Panc1 (cell line): ENCODE results near the gene GPA33. TPM values are rescaled to one million over a fixed set of nuclear protein-coding genes. Genes with fewer than 3 reads are reported as not detected.

Experiments
- ATAC-seq: fragments of 200-7000 bp; cut with Tn5 transposase; 2 replicates; pipeline ENCODE4 v1.9.1; 2020; ENCODE audit warnings: mild to moderate bottlenecking, moderate library complexity
- BruUV-seq: library from RNA; stranded (reverse); fragments of 400-500 nt; replicated peaks from 2 replicates; lab custom pipeline; 2021; lab: Mats Ljungman, UMichigan
- CTCF ChIA-PET: fragments of 300-600 bp; sonication (Branson Sonifier 250); formaldehyde crosslinking; loops from one replicate; lab custom pipeline; 2022; ENCODE audit warnings: antibody characterized with exemption; lab: Charles Lee
- POLR2A ChIA-PET: fragments of 300-600 bp; sonication (Branson Sonifier 250); formaldehyde crosslinking; loops from one replicate; lab custom pipeline; 2022; ENCODE audit warnings: antibody characterized with exemption; lab: Charles Lee
- DNase-seq: peaks from one replicate; pipeline ENCODE4 v3.0.0-alpha.2; 2010; ENCODE audit warnings: low read depth, low spot score
- H3K27ac ChIP-seq: 2 replicates; pipeline ENCODE4 v1.5.1; 2011; ENCODE audit warnings: mild to moderate bottlenecking, low read length, inconsistent platforms
- H3K27me3 ChIP-seq: fragments of 200-500 bp; sonication (Bioruptor generic); 2 replicates; pipeline ENCODE4 v1.6.0; 2014; ENCODE audit warnings: low read length, inconsistent platforms; ENCODE audit not compliant: control insufficient read depth, insufficient read depth
- H3K36me3 ChIP-seq: fragments of 200-500 bp; sonication (Bioruptor generic); 2 replicates; pipeline ENCODE4 v1.5.1; 2014; ENCODE audit warnings: inconsistent platforms, mild to moderate bottlenecking, low read length, moderate library complexity; ENCODE audit not compliant: control insufficient read depth, insufficient read depth
- H3K4me1 ChIP-seq: 2 replicates; pipeline ENCODE4 v1.5.1; 2011; ENCODE audit warnings: inconsistent platforms, mild to moderate bottlenecking, low read length, moderate library complexity; ENCODE audit not compliant: control insufficient read depth, insufficient read depth
- H3K4me3 ChIP-seq, 2 experiments: 2 replicates each; pipeline ENCODE4 v1.5.1; 2011 to 2012; ENCODE audit warnings: low read depth in 2 of 2, low read length in 2 of 2, mild to moderate bottlenecking in 2 of 2, inconsistent platforms in 1 of 2, moderate library complexity in 1 of 2
- H3K9me3 ChIP-seq: fragments of 200-500 bp; sonication (Bioruptor generic); 2 replicates; pipeline ENCODE4 v1.5.1; 2014; ENCODE audit warnings: low read depth, mild to moderate bottlenecking, inconsistent platforms, low read length, moderate library complexity; ENCODE audit not compliant: control insufficient read depth, insufficient read depth
- CTCF ChIP-seq: fragments of 450-650 bp; IDR thresholded peaks from 2 replicates; pipeline ENCODE4 v1.5.1; 2017; ENCODE audit warnings: mild to moderate bottlenecking
- POLR2AphosphoS5 ChIP-seq: IDR thresholded peaks from 2 replicates; pipeline ENCODE4 v1.6.1; 2012; ENCODE audit warnings: mild to moderate bottlenecking, low read depth, low read length, moderate library complexity
- REST ChIP-seq, 2 experiments: IDR thresholded peaks; 2 replicates each; pipeline ENCODE4 v1.6.1; 2011 to 2012; ENCODE audit warnings: low read depth in 2 of 2, control low read depth in 1 of 2, low read length in 1 of 2, mild to moderate bottlenecking in 1 of 2, moderate library complexity in 1 of 2; ENCODE audit not compliant: insufficient read depth in 1 of 2
- SIN3A ChIP-seq: IDR thresholded peaks from 2 replicates; pipeline ENCODE4 v1.6.1; 2012; ENCODE audit warnings: low read depth, mild to moderate bottlenecking, low read length, moderate library complexity, borderline replicate concordance; ENCODE audit not compliant: insufficient read depth
- TCF7L2 ChIP-seq: IDR thresholded peaks from 2 replicates; pipeline ENCODE4 v1.6.1; 2011; ENCODE audit warnings: mild to moderate bottlenecking, low read depth, low read length, inconsistent platforms
- in situ Hi-C: cut with HindIII; loops from 2 replicates; pipeline ENCODE4 v1.10.0; 2016; ENCODE audit warnings: low sequenced_read_pairs, low pct_unique_long_range_greater_than_20kb
- intact Hi-C: fragments of 100-400 bp; cut with micrococcal nuclease; formaldehyde crosslinking; loops from one replicate; pipeline ENCODE4 v1.10.0; 2022; ENCODE audit not compliant: unreplicated experiment
- total RNA-seq: library from RNA; stranded (reverse); gene quantifications from one replicate; pipeline ENCODE4 v1.2.1, GENCODE V29; 2021; ENCODE audit not compliant: unreplicated experiment

Gene GPA33
- total RNA-seq, 1 experiment from 2014 or later: 0.18 TPM

GRCh38 chr1:167093846-167094516 is 3.8 kb upstream of the GPA33 start, which contains the start of gene STYXL2:
Gene STYXL2, plus strand, starts transcription at chr1:167094075. Its CDS starts 775 bp downstream, at chr1:167094850.
- intact Hi-C loops: no loop called here
- POLR2A ChIA-PET: no interaction called here
- CTCF ChIA-PET: no interaction called here
- in situ Hi-C loops: no loop called here
- H3K27me3 ChIP-seq: no peaks in the 10 kb centered on the region
- no peaks in the 10 kb centered on the region for H3K36me3 ChIP-seq
- TF ChIP-seq SIN3A (no peak), REST (IDR thresholded peaks at IDR 0.05; ENCODE audit: insufficient read depth in 1 of 2, low read depth in 2 of 2, low read length in 1 of 2) (no peak), POLR2AphosphoS5 (no peak), TCF7L2 (no peak), CTCF (no peak)
- H3K4me1 ChIP-seq: no peaks in the 10 kb centered on the region
- no peak within 1 kb of the TSS for H3K27ac ChIP-seq
- BruUV-seq: no TSS peak
- no peaks in the 10 kb centered on the region for H3K9me3 ChIP-seq
- DNase-seq (no peak), ATAC-seq (no peak)
- H3K4me3 ChIP-seq: no peak within 1 kb of the TSS

- no peaks in the 10 kb centered on the region for H3K4me1 ChIP-seq
- H3K36me3 ChIP-seq: no peaks in the 10 kb centered on the region
- no peak for ATAC-seq
- CTCF ChIA-PET: interaction anchor here (1.1 kb wide), 1 partner anchor 34 kb away, joined by 4 read pairs; no protein-coding TSS in a partner anchor
- H3K4me3 ChIP-seq: no peak overlapping the region
- no TSS peak for BruUV-seq
- no peak overlapping the region for H3K27ac ChIP-seq
- no peak for TF ChIP-seq TCF7L2
- TF ChIP-seq POLR2AphosphoS5: no peak
- no peak for TF ChIP-seq REST (IDR thresholded peaks at IDR 0.05; ENCODE audit: insufficient read depth in 1 of 2, low read depth in 2 of 2, low read length in 1 of 2)
- intact Hi-C loops (no loop called here), in situ Hi-C loops (no loop called here)
- H3K9me3 ChIP-seq: no peaks in the 10 kb centered on the region
- no peak for DNase-seq
- H3K27me3 ChIP-seq: no peaks in the 10 kb centered on the region
- POLR2A ChIA-PET: no interaction called here
These were observed 2.5 kb upstream of the GPA33 start for GRCh38 chr1:167092653-167093052.
